HEK293 (cell line): ENCODE results near the gene BBS12.

ENCODE experiments used
- CTCF ChIA-PET: fragments of 350-600 bp; formaldehyde crosslinking; extraction: SDS; loops from one replicate; lab custom pipeline; 2021; ENCODE audit warnings: antibody characterized with exemption; lab: Yijun Ruan, JAX
- POLR2A ChIA-PET: fragments of 300-600 bp; formaldehyde crosslinking; extraction: SDS; loops from one replicate; lab custom pipeline; 2020; ENCODE audit warnings: antibody characterized with exemption, inconsistent platforms; lab: Yijun Ruan, JAX
- H3K27ac ChIP-seq: fragments of 200-500 bp; sonication (Bioruptor generic); 2 replicates; pipeline ENCODE4 v1.5.1; 2014; ENCODE audit warnings: low read depth, low read length, control low read depth, inconsistent platforms; ENCODE audit errors: extremely low read depth
- H3K36me3 ChIP-seq, 2 experiments: fragments of 200-500 bp in 1 of 2; sonication (Bioruptor generic) in 1 of 2; 1 replicate in 1 of 2; 2 replicates in 1 of 2; pipeline ENCODE4 v1.5.1; 2014 to 2017; ENCODE audit warnings: inconsistent platforms in 2 of 2, low read length in 2 of 2; ENCODE audit not compliant: control insufficient read depth in 2 of 2, insufficient read depth in 1 of 2
- H3K4me1 ChIP-seq: fragments of 200-500 bp; sonication (Bioruptor generic); 2 replicates; pipeline ENCODE4 v1.5.1; 2014; ENCODE audit warnings: mild to moderate bottlenecking, low read length, inconsistent platforms; ENCODE audit not compliant: control insufficient read depth, insufficient read depth
- H3K4me3 ChIP-seq: 2 replicates; pipeline ENCODE4 v1.5.1; 2011; ENCODE audit warnings: low read depth, mild to moderate bottlenecking, control low read depth, low read length, moderate library complexity
- H3K9me3 ChIP-seq: fragments of 200-500 bp; sonication (Bioruptor generic); 2 replicates; pipeline ENCODE4 v1.5.1; 2014; ENCODE audit warnings: low read depth, low read length, inconsistent platforms; ENCODE audit not compliant: control insufficient read depth, insufficient read depth
- KLF8 ChIP-seq: fragments of 450-650 bp; formaldehyde crosslinking; IDR thresholded peaks from 2 replicates; pipeline ENCODE4 v1.5.1; 2016; ENCODE audit warnings: missing biosample characterization, missing genetic modification characterization
- SALL2 ChIP-seq: fragments of 450-650 bp; formaldehyde crosslinking; IDR thresholded peaks from 2 replicates; pipeline ENCODE4 v1.5.0; 2017; ENCODE audit warnings: missing biosample characterization, mild to moderate bottlenecking, missing genetic modification characterization, borderline replicate concordance
- YY2 ChIP-seq: fragments of 450-650 bp; formaldehyde crosslinking; IDR thresholded peaks from 2 replicates; pipeline ENCODE4 v1.5.1; 2016; ENCODE audit warnings: missing biosample characterization, missing genetic modification characterization
- ZBTB17 ChIP-seq: fragments of 450-650 bp; formaldehyde crosslinking; IDR thresholded peaks from 2 replicates; pipeline ENCODE4 v1.5.1; 2016; ENCODE audit warnings: missing biosample characterization, missing genetic modification characterization
- ZNF112 ChIP-seq: fragments of 450-650 bp; formaldehyde crosslinking; IDR thresholded peaks from 2 replicates; pipeline ENCODE4 v1.5.0; 2017; ENCODE audit warnings: missing biosample characterization, missing genetic modification characterization
- ZNF132 ChIP-seq: fragments of 450-650 bp; formaldehyde crosslinking; IDR thresholded peaks from 2 replicates; pipeline ENCODE4 v1.5.1; 2017; ENCODE audit warnings: missing biosample characterization, missing genetic modification characterization, borderline replicate concordance
- ZNF155 ChIP-seq: fragments of 450-650 bp; formaldehyde crosslinking; IDR thresholded peaks from 2 replicates; pipeline ENCODE4 v1.5.1; 2016; ENCODE audit warnings: missing biosample characterization, missing genetic modification characterization
- ZNF266 ChIP-seq: fragments of 450-650 bp; formaldehyde crosslinking; IDR thresholded peaks from 2 replicates; pipeline ENCODE4 v1.5.1; 2016; ENCODE audit warnings: missing biosample characterization, missing genetic modification characterization, low read depth
- ZNF280D ChIP-seq: fragments of 450-650 bp; formaldehyde crosslinking; IDR thresholded peaks from 2 replicates; pipeline ENCODE4 v1.5.1; 2016; ENCODE audit warnings: missing biosample characterization, missing genetic modification characterization
- ZNF324 ChIP-seq: fragments of 450-650 bp; formaldehyde crosslinking; IDR thresholded peaks from 2 replicates; pipeline ENCODE4 v1.5.1; 2016; ENCODE audit warnings: missing biosample characterization, missing genetic modification characterization
- ZNF362 ChIP-seq: fragments of 450-650 bp; formaldehyde crosslinking; IDR thresholded peaks from 2 replicates; pipeline ENCODE4 v1.5.1; 2016; ENCODE audit warnings: missing biosample characterization, missing genetic modification characterization
- ZNF366 ChIP-seq: fragments of 450-650 bp; formaldehyde crosslinking; conservative IDR thresholded peaks from 2 replicates; pipeline ENCODE4 v1.5.1; 2016; ENCODE audit warnings: missing biosample characterization, missing genetic modification characterization
- ZNF48 ChIP-seq: fragments of 450-650 bp; formaldehyde crosslinking; IDR thresholded peaks from 2 replicates; pipeline ENCODE4 v1.5.1; 2016; ENCODE audit warnings: missing biosample characterization, missing genetic modification characterization
- ZNF488 ChIP-seq: fragments of 450-650 bp; formaldehyde crosslinking; IDR thresholded peaks from 2 replicates; pipeline ENCODE4 v1.5.1; 2016; ENCODE audit warnings: missing biosample characterization, missing genetic modification characterization
- ZNF513 ChIP-seq: fragments of 450-650 bp; IDR thresholded peaks from 2 replicates; pipeline ENCODE4 v1.5.1; 2018; ENCODE audit warnings: missing biosample characterization, missing genetic modification characterization
- ZNF654 ChIP-seq: fragments of 450-650 bp; formaldehyde crosslinking; IDR thresholded peaks from 2 replicates; pipeline ENCODE4 v1.5.1; 2016; ENCODE audit warnings: low read depth, missing biosample characterization, missing genetic modification characterization
- ZNF677 ChIP-seq: fragments of 450-650 bp; IDR thresholded peaks from 2 replicates; pipeline ENCODE4 v1.5.0; 2018; ENCODE audit warnings: missing biosample characterization, mild to moderate bottlenecking, missing genetic modification characterization, moderate library complexity
- TF ChIP-seq, protein P1 (sequence below): fragments of 450-650 bp; formaldehyde crosslinking; conservative IDR thresholded peaks from 2 replicates; pipeline ENCODE4 v1.5.1; 2016; ENCODE audit warnings: low read depth, missing biosample characterization, missing genetic modification characterization

The BBS12 gene

GRCh38 chr4:122746485-122746965 lies 14.0 kb downstream of the BBS12 start:
- no peaks in the 10 kb centered on the region for H3K9me3 ChIP-seq
- no peak overlapping the region for H3K4me3 ChIP-seq
- H3K4me1 ChIP-seq: no peaks in the 10 kb centered on the region
- CTCF ChIA-PET: no interaction called here
- peaks cover 0 to 17% of the 10 kb centered on the region in 2 experiments; a peak in 1 of 3 replicates for H3K36me3 ChIP-seq
- POLR2A ChIA-PET: no interaction called here
- H3K27ac ChIP-seq: no peak overlapping the region
- TF ChIP-seq SALL2 (tag by site-specific recombination) (no peak), ZNF677 (no peak), ZNF654 (tag by site-specific recombination) (no peak), KLF8 (tag by site-specific recombination) (no peak), ZNF366 (no peak), ZBTB17 (tag by site-specific recombination) (no peak), YY2 (tag by site-specific recombination) (no peak), ZNF155 (tag by site-specific recombination) (no peak), ZNF266 (tag by site-specific recombination) (no peak), ZNF48 (tag by site-specific recombination) (no peak), ZNF488 (tag by site-specific recombination) (no peak), ZNF324 (tag by site-specific recombination) (no peak), ZNF513 (tag by site-specific recombination) (no peak), ZNF112 (tag by site-specific recombination) (no peak), ZNF280D (tag by site-specific recombination) (no peak), ZNF362 (tag by site-specific recombination) (no peak), ZNF132 (tag by site-specific recombination) (no peak)
- TF ChIP-seq, protein P1, sequence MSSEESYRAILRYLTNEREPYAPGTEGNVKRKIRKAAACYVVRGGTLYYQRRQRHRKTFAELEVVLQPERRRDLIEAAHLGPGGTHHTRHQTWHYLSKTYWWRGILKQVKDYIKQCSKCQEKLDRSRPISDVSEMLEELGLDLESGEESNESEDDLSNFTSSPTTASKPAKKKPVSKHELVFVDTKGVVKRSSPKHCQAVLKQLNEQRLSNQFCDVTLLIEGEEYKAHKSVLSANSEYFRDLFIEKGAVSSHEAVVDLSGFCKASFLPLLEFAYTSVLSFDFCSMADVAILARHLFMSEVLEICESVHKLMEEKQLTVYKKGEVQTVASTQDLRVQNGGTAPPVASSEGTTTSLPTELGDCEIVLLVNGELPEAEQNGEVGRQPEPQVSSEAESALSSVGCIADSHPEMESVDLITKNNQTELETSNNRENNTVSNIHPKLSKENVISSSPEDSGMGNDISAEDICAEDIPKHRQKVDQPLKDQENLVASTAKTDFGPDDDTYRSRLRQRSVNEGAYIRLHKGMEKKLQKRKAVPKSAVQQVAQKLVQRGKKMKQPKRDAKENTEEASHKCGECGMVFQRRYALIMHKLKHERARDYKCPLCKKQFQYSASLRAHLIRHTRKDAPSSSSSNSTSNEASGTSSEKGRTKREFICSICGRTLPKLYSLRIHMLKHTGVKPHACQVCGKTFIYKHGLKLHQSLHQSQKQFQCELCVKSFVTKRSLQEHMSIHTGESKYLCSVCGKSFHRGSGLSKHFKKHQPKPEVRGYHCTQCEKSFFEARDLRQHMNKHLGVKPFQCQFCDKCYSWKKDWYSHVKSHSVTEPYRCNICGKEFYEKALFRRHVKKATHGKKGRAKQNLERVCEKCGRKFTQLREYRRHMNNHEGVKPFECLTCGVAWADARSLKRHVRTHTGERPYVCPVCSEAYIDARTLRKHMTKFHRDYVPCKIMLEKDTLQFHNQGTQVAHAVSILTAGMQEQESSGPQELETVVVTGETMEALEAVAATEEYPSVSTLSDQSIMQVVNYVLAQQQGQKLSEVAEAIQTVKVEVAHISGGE (tag by site-specific recombination): no peak
- TF ChIP-seq, all 188 proteins: peak for 0
